Astrocyte (in vitro differentiated cells and primary cell): Measurements from ENCODE around the gene PTGES3L. TPM values are rescaled to one million over a fixed set of nuclear protein-coding genes. Genes with fewer than 3 reads are reported as not detected.
"Not testable (repeated sequence)": the region's sequence is repeated elsewhere in the genome, so short reads cannot be mapped to it uniquely, and the experiment has no call there.

Experiments
- DNase-seq: peaks from one replicate; pipeline ENCODE4 v3.0.0-alpha.2; 2010; ENCODE audit warnings: low read depth
- FAIRE-seq: peaks from 2 replicates; lab custom pipeline; 2011; peaks lifted over from hg19 to GRCh38; lab: Jason Lieb, UNC
- H2AFZ ChIP-seq: 2 replicates; pipeline ENCODE4 v1.6.0; 2012; ENCODE audit warnings: low read depth, low read length, inconsistent platforms
- H3K27ac ChIP-seq: 2 replicates; pipeline ENCODE4 v1.5.1; 2011; ENCODE audit warnings: low read depth, low read length, inconsistent platforms
- H3K27me3 ChIP-seq: 2 replicates; pipeline ENCODE4 v1.6.0; 2011; ENCODE audit warnings: low read length, inconsistent platforms; ENCODE audit not compliant: insufficient read depth
- H3K36me3 ChIP-seq: 2 replicates; pipeline ENCODE4 v1.5.1; 2011; ENCODE audit warnings: low read length, inconsistent platforms; ENCODE audit not compliant: insufficient read depth
- H3K4me1 ChIP-seq: 2 replicates; pipeline ENCODE4 v1.5.1; 2011; ENCODE audit warnings: low read length, inconsistent platforms; ENCODE audit not compliant: insufficient read depth
- H3K4me2 ChIP-seq: 2 replicates; pipeline ENCODE4 v1.6.0; 2012; ENCODE audit warnings: low read length, inconsistent platforms
- H3K4me3 ChIP-seq: 2 replicates; pipeline ENCODE4 v1.5.1; 2011; ENCODE audit warnings: low read depth, mild to moderate bottlenecking, low read length, inconsistent platforms; ENCODE audit not compliant: insufficient read depth
- H3K79me2 ChIP-seq: 2 replicates; pipeline ENCODE4 v1.6.0; 2012; ENCODE audit warnings: mild to moderate bottlenecking, low read length, inconsistent platforms; ENCODE audit not compliant: insufficient read depth
- H3K9ac ChIP-seq: 2 replicates; pipeline ENCODE4 v1.6.0; 2012; ENCODE audit warnings: mild to moderate bottlenecking, low read length, inconsistent platforms
- H3K9me3 ChIP-seq: 2 replicates; pipeline ENCODE4 v1.5.1; 2012; ENCODE audit warnings: low read depth, mild to moderate bottlenecking, low read length, inconsistent platforms; ENCODE audit not compliant: insufficient read depth
- H4K20me1 ChIP-seq: 2 replicates; pipeline ENCODE4 v1.6.0; 2012; ENCODE audit warnings: low read length, inconsistent platforms; ENCODE audit not compliant: insufficient read depth
- H3K27ac Mint-ChIP-seq: one replicate; pipeline ENCODE4 v1.8.0; 2021; ENCODE audit warnings: mild to moderate bottlenecking, mixed read lengths; ENCODE audit not compliant: unreplicated experiment
- H3K27me3 Mint-ChIP-seq: one replicate; pipeline ENCODE4 v1.8.0; 2021; ENCODE audit warnings: low read depth, mixed read lengths; ENCODE audit not compliant: unreplicated experiment
- H3K36me3 Mint-ChIP-seq: one replicate; pipeline ENCODE4 v1.8.0; 2021; ENCODE audit warnings: low read depth, mixed read lengths; ENCODE audit not compliant: unreplicated experiment
- H3K4me1 Mint-ChIP-seq: one replicate; pipeline ENCODE4 v1.8.0; 2021; ENCODE audit warnings: low read depth, mixed read lengths; ENCODE audit not compliant: unreplicated experiment
- H3K4me3 Mint-ChIP-seq: one replicate; pipeline ENCODE4 v1.8.0; 2021; ENCODE audit warnings: mild to moderate bottlenecking, moderate library complexity, mixed read lengths; ENCODE audit not compliant: unreplicated experiment
- H3K9me3 Mint-ChIP-seq: one replicate; pipeline ENCODE4 v1.8.0; 2021; ENCODE audit warnings: mild to moderate bottlenecking, mixed read lengths; ENCODE audit not compliant: unreplicated experiment
- EZH2 ChIP-seq: IDR thresholded peaks from 2 replicates; pipeline ENCODE4 v1.6.1; 2012; ENCODE audit warnings: mild to moderate bottlenecking, low read length, inconsistent platforms; ENCODE audit not compliant: insufficient read depth
- total RNA-seq: library from RNA; stranded (reverse); gene quantifications from 2 replicates; pipeline ENCODE4 v1.2.1, GENCODE V29; 2021
- TF ChIP-seq, protein P1 (sequence below): IDR thresholded peaks from 2 replicates; pipeline ENCODE4 v1.5.1; 2011; ENCODE audit warnings: low read depth, mild to moderate bottlenecking, inconsistent platforms, low read length, moderate library complexity; ENCODE audit not compliant: insufficient read depth

Gene PTGES3L
- total RNA-seq, 1 donor from 2014 or later, result 5.1 TPM

DNA sequence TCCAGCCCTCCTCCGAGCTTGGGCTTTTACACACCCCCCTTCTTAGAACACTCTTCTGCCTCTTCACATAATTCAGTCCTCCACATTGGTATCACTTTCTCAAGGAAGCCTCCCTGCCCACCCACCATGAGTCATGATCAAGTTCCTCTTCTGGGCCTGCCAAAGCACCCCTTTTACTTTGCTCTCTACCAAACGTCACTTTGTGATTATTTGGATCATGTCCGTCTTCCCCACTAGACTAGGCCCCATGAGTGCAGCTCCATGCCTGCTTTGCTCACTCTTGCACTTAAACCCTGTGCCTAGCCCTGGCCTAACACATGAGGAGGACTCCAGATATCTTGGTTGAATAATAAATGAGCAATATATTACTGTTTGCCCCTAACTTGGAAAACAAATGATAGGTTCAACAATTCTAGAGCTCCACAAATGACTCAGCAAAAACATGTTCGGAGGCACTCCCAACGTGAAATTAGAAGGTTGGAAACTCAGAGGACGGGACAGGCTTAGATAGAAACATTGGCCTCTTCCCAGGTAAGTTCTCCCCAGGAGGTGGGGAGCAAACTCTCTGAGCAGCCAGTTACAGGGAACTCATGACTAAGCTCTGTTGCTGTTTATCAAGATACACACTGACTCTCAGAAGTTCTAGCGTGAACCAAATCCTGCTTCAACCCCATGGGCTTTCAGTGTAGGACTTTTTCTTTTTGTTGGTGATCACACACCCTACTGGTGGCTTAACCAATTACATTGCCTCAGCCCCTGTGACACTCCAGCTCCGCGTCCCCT lies 51.0 kb downstream of the PTGES3L start:
- peak overlapping the region; percentile 75 for H3K27ac Mint-ChIP-seq
- H3K27ac ChIP-seq, result no peak overlapping the region
- H3K9me3 ChIP-seq, result no peaks in the 10 kb centered on the region
- no peaks in the 10 kb centered on the region for H4K20me1 ChIP-seq
- no peaks in the 10 kb centered on the region for H3K79me2 ChIP-seq
- H3K27me3 Mint-ChIP-seq, result peaks cover 6% of the 10 kb centered on the region
- H3K4me1 Mint-ChIP-seq, result peaks cover 7% of the 10 kb centered on the region
- H3K4me3 Mint-ChIP-seq, result no peak overlapping the region
- H3K36me3 Mint-ChIP-seq, result peaks cover 2% of the 10 kb centered on the region
- H3K4me2 ChIP-seq, result peak overlapping the region; percentile 62
- FAIRE-seq (no peak), DNase-seq (peak; percentile 74)
- no peaks in the 10 kb centered on the region for H3K9me3 Mint-ChIP-seq
- peaks cover 9% of the 10 kb centered on the region for H3K4me1 ChIP-seq
- peaks cover 6% of the 10 kb centered on the region for H3K27me3 ChIP-seq
- TF ChIP-seq, protein P1, sequence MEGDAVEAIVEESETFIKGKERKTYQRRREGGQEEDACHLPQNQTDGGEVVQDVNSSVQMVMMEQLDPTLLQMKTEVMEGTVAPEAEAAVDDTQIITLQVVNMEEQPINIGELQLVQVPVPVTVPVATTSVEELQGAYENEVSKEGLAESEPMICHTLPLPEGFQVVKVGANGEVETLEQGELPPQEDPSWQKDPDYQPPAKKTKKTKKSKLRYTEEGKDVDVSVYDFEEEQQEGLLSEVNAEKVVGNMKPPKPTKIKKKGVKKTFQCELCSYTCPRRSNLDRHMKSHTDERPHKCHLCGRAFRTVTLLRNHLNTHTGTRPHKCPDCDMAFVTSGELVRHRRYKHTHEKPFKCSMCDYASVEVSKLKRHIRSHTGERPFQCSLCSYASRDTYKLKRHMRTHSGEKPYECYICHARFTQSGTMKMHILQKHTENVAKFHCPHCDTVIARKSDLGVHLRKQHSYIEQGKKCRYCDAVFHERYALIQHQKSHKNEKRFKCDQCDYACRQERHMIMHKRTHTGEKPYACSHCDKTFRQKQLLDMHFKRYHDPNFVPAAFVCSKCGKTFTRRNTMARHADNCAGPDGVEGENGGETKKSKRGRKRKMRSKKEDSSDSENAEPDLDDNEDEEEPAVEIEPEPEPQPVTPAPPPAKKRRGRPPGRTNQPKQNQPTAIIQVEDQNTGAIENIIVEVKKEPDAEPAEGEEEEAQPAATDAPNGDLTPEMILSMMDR, result peak; percentile 57
- no peak for TF ChIP-seq EZH2
- peak overlapping the region; percentile 62 for H2AFZ ChIP-seq
- H3K9ac ChIP-seq, result no peak overlapping the region
- H3K4me3 ChIP-seq, result no peak overlapping the region
- H3K36me3 ChIP-seq, result no peaks in the 10 kb centered on the region

DNA sequence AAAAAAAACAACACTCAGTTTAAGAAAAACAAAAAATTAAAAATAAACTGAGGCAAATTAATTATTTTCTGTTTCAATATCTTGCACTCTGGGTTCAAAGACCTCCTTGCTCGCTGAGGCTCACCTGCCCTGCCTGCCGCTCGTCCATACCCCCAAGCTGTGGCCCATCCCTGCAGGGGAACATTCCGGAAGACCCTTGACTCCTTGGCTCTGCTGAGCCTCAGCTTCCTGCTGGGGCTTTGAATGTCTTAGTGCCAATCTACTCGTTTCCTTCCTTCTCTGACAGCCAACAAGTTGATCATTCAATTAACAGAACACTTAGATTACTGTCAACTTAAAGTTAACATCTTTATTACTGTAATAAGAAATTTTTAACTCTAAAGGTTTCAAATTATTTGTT lies 55.0 kb downstream of the PTGES3L start:
- Mint-ChIP-seq H3K27ac (no peak overlapping the region), H3K4me1 (peaks cover 8% of the 10 kb centered on the region), H3K9me3 (no peaks in the 10 kb centered on the region), H3K27me3 (peaks cover 6% of the 10 kb centered on the region), H3K36me3 (no peaks in the 10 kb centered on the region), H3K4me3 (no peak overlapping the region)
- Histone ChIP-seq H3K36me3 (no peaks in the 10 kb centered on the region), H3K79me2 (no peaks in the 10 kb centered on the region), H3K27ac (no peak overlapping the region), H3K27me3 (peaks cover 23% of the 10 kb centered on the region), H3K9ac (no peak overlapping the region), H3K4me1 (peaks cover 9% of the 10 kb centered on the region), H4K20me1 (no peaks in the 10 kb centered on the region), H3K4me2 (no peak overlapping the region), H2AFZ (no peak overlapping the region), H3K9me3 (no peaks in the 10 kb centered on the region), H3K4me3 (no peak overlapping the region)
- no peak for DNase-seq
- TF ChIP-seq, protein P1, result no peak
- TF ChIP-seq EZH2, result no peak
- FAIRE-seq, result no peak

DNA sequence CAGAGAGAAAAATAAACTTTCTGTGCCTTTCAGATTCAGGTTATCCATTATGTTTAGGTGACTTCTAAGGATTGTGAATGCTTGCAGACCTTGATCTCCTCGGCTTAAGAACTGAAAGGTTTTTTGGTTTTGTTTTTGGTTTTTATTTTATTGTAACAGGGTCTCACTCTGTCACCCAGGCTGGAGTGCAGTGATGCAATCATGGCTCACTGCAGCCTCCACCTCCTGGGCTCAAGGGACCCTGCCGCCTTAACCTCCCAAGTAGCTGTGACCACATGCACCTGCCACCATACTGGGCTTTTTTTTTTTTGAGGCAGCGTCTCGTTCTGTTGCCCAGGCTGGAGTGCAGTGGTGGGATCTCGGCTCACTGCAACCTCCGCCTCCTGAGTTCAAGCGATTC lies 56.4 kb downstream of the PTGES3L start:
- DNase-seq, H2AFZ ChIP-seq, H3K4me3 ChIP-seq, H3K79me2 ChIP-seq, H3K36me3 Mint-ChIP-seq, H3K4me1 Mint-ChIP-seq, H3K27ac Mint-ChIP-seq, H4K20me1 ChIP-seq, H3K9me3 Mint-ChIP-seq, H3K4me3 Mint-ChIP-seq, H3K27me3 Mint-ChIP-seq, H3K4me1 ChIP-seq, H3K27ac ChIP-seq, H3K36me3 ChIP-seq, H3K4me2 ChIP-seq, H3K9ac ChIP-seq, FAIRE-seq, H3K9me3 ChIP-seq: not testable (repeated sequence)
- H3K27me3 ChIP-seq, result peaks cover 29% of the 10 kb centered on the region
